IMR-90 (cell line): ENCODE measurements around the gene RPS8. TPM values are rescaled to one million over a fixed set of nuclear protein-coding genes. Genes with fewer than 3 reads are reported as not detected.
A peak's percentile ranks its signal among the peaks of the same experiment; 100 is the strongest.

Source experiments
- ATAC-seq: fragments of 200-7000 bp; cut with Tn5 transposase; 2 replicates; pipeline ENCODE4 v1.9.1; 2020; ENCODE audit warnings: low read depth, mild to moderate bottlenecking, moderate library complexity
- BruUV-seq: library from RNA; stranded (reverse); fragments of 400-500 nt; replicated peaks from 2 replicates; lab custom pipeline; 2021; lab: Mats Ljungman, UMichigan
- CTCF ChIA-PET: fragments of 300-600 bp; formaldehyde crosslinking; extraction: SDS; loops from one replicate; lab custom pipeline; 2021; ENCODE audit warnings: antibody characterized with exemption; lab: Yijun Ruan, JAX
- POLR2A ChIA-PET: fragments of 300-600 bp; sonication (Branson Sonifier 250); formaldehyde crosslinking; loops from one replicate; lab custom pipeline; 2022; ENCODE audit warnings: antibody characterized with exemption; ENCODE audit not compliant: unreplicated experiment; lab: Charles Lee
- DNase-seq: peaks from one replicate; pipeline ENCODE4 v3.0.0; 2013
- H2AFZ ChIP-seq: replicated peaks from 2 replicates; pipeline ENCODE3; 2013; ENCODE audit warnings: low read length, mild to moderate bottlenecking; ENCODE audit not compliant: poor library complexity
- H2AK5ac ChIP-seq: 2 replicates; pipeline ENCODE4 v1.6.1; 2013; ENCODE audit warnings: low read depth, low read length, inconsistent platforms
- H2AK9ac ChIP-seq: replicated peaks from 2 replicates; pipeline ENCODE3; 2013; ENCODE audit warnings: mild to moderate bottlenecking, low read depth, low read length, moderate library complexity; ENCODE audit not compliant: poor library complexity
- H2BK120ac ChIP-seq: 2 replicates; pipeline ENCODE4 v1.6.1; 2013; ENCODE audit warnings: low read depth, low read length, inconsistent platforms
- H2BK15ac ChIP-seq: 3 replicates; pipeline ENCODE4 v1.6.1; 2013; ENCODE audit warnings: low read depth, low read length, inconsistent platforms
- H2BK20ac ChIP-seq: 2 replicates; pipeline ENCODE4 v1.6.1; 2013; ENCODE audit warnings: low read depth, mild to moderate bottlenecking, inconsistent platforms, low read length, moderate library complexity
- H2BK5ac ChIP-seq: 2 replicates; pipeline ENCODE4 v1.6.1; 2013; ENCODE audit warnings: mild to moderate bottlenecking, low read depth, low read length, inconsistent platforms; ENCODE audit not compliant: poor library complexity, severe bottlenecking
- H3K14ac ChIP-seq: replicated peaks from 2 replicates; pipeline ENCODE4 v1.6.1; 2013; ENCODE audit warnings: low read depth, low read length, inconsistent platforms
- H3K18ac ChIP-seq: 2 replicates; pipeline ENCODE4 v1.6.1; 2013; ENCODE audit warnings: low read depth, low read length, control low read depth
- H3K23ac ChIP-seq: 2 replicates; pipeline ENCODE4 v1.6.1; 2013; ENCODE audit warnings: low read depth, low read length, inconsistent platforms
- H3K27ac ChIP-seq: 2 replicates; pipeline ENCODE4 v1.5.1; 2013; ENCODE audit warnings: mild to moderate bottlenecking, control low read depth, low read length; ENCODE audit not compliant: insufficient read depth
- H3K27me3 ChIP-seq: 2 replicates; pipeline ENCODE4 v1.6.1; 2013; ENCODE audit warnings: low read length; ENCODE audit not compliant: control insufficient read depth, insufficient read depth
- H3K36me3 ChIP-seq: 2 replicates; pipeline ENCODE4 v1.6.1; 2013; ENCODE audit warnings: low read length, mixed read lengths; ENCODE audit not compliant: control insufficient read depth, insufficient read depth
- H3K4ac ChIP-seq: 2 replicates; pipeline ENCODE4 v1.6.1; 2013; ENCODE audit warnings: low read depth, low read length, inconsistent platforms
- H3K4me1 ChIP-seq: 2 replicates; pipeline ENCODE4 v1.6.1; 2013; ENCODE audit warnings: low read length, mixed read lengths; ENCODE audit not compliant: control insufficient read depth, insufficient read depth
- H3K4me2 ChIP-seq: 2 replicates; pipeline ENCODE4 v1.6.1; 2013; ENCODE audit warnings: low read depth, mild to moderate bottlenecking, control low read depth, low read length, moderate library complexity
- H3K4me3 ChIP-seq: 2 replicates; pipeline ENCODE4 v1.5.1; 2013; ENCODE audit warnings: low read depth, mild to moderate bottlenecking, control low read depth, low read length, moderate library complexity; ENCODE audit not compliant: insufficient read depth
- H3K56ac ChIP-seq: 2 replicates; pipeline ENCODE4 v1.6.1; 2013; ENCODE audit warnings: low read length, inconsistent platforms; ENCODE audit not compliant: insufficient read depth; ENCODE audit errors: extremely low read depth
- H3K79me1 ChIP-seq, 2 experiments: 2 replicates each; pipeline ENCODE4 v1.6.1; 2013; ENCODE audit warnings: low read length in 2 of 2, inconsistent platforms in 1 of 2, low read depth in 1 of 2
- H3K9ac ChIP-seq: 2 replicates; pipeline ENCODE4 v1.6.1; 2013; ENCODE audit warnings: low read depth, low read length, control low read depth
- H3K9me1 ChIP-seq: 2 replicates; pipeline ENCODE4 v1.6.1; 2013; ENCODE audit warnings: low read length, inconsistent platforms; ENCODE audit not compliant: insufficient read depth
- H3K9me3 ChIP-seq: 2 replicates; pipeline ENCODE4 v1.6.1; 2013; ENCODE audit warnings: low read length; ENCODE audit not compliant: control insufficient read depth, insufficient read depth
- H4K20me1 ChIP-seq: 2 replicates; pipeline ENCODE4 v1.6.1; 2013; ENCODE audit warnings: low read length, inconsistent platforms; ENCODE audit not compliant: insufficient read depth
- H4K5ac ChIP-seq: 2 replicates; pipeline ENCODE4 v1.6.1; 2013; ENCODE audit warnings: mild to moderate bottlenecking, low read depth, low read length, control low read depth
- H4K8ac ChIP-seq, 2 experiments: 2 replicates each; pipeline ENCODE4 v1.6.1; 2013; ENCODE audit warnings: low read depth in 2 of 2, low read length in 2 of 2, control low read depth in 1 of 2, inconsistent platforms in 1 of 2
- H4K91ac ChIP-seq: 2 replicates; pipeline ENCODE4 v1.6.1; 2013; ENCODE audit warnings: low read depth, low read length, inconsistent platforms; ENCODE audit not compliant: insufficient read depth
- BHLHE40 ChIP-seq: fragments of 150-350 bp; IDR thresholded peaks from 2 replicates; pipeline ENCODE4 v1.6.1; 2016; ENCODE audit warnings: mild to moderate bottlenecking, low read depth, low read length
- CHD1 ChIP-seq: IDR thresholded peaks from 2 replicates; pipeline ENCODE4 v1.6.1; 2012; ENCODE audit warnings: low read depth, low read length, improper control_type of control experiment
- CTCF ChIP-seq: conservative IDR thresholded peaks from 2 replicates; pipeline ENCODE4 v1.5.1; 2012; ENCODE audit warnings: mild to moderate bottlenecking, low read depth, low read length, improper control_type of control experiment
- ELK1 ChIP-seq: fragments of 150-350 bp; IDR thresholded peaks from 2 replicates; pipeline ENCODE4 v1.6.1; 2016; ENCODE audit warnings: low read depth, mild to moderate bottlenecking, low read length, moderate library complexity, borderline replicate concordance
- FOS ChIP-seq: fragments of 150-350 bp; IDR thresholded peaks from 2 replicates; pipeline ENCODE4 v1.6.1; 2016; ENCODE audit warnings: low read depth, low read length
- MAFK ChIP-seq: IDR thresholded peaks from 2 replicates; pipeline ENCODE4 v1.6.1; 2012; ENCODE audit warnings: low read depth, low read length, improper control_type of control experiment
- NFE2L2 ChIP-seq: fragments of 150-350 bp; IDR thresholded peaks from 2 replicates; pipeline ENCODE4 v1.6.1; 2016; ENCODE audit warnings: low read depth, mild to moderate bottlenecking, low read length
- POLR2A ChIP-seq: IDR thresholded peaks from 2 replicates; pipeline ENCODE4 v1.6.1; 2012; ENCODE audit warnings: mild to moderate bottlenecking, low read depth, low read length
- RAD21 ChIP-seq: IDR thresholded peaks from 2 replicates; pipeline ENCODE4 v1.6.1; 2012; ENCODE audit warnings: low read length, improper control_type of control experiment
- RCOR1 ChIP-seq: IDR thresholded peaks from 2 replicates; pipeline ENCODE4 v1.6.1; 2012; ENCODE audit warnings: mild to moderate bottlenecking, low read length, improper control_type of control experiment; ENCODE audit not compliant: insufficient replicate concordance
- RFX5 ChIP-seq: IDR thresholded peaks from 2 replicates; pipeline ENCODE4 v1.8.0; 2012; ENCODE audit warnings: low read depth, mild to moderate bottlenecking, low read length, moderate library complexity
- SMC3 ChIP-seq: fragments of 150-350 bp; IDR thresholded peaks from 2 replicates; pipeline ENCODE4 v1.6.1; 2016; ENCODE audit warnings: low read depth, mild to moderate bottlenecking, antibody characterized with exemption, low read length, moderate library complexity
- WGBS, 2 experiments: methylation state at CpG; one replicate each; pipeline versions ENCODE4 v1.1.5 to v1.1.7; 2013; ENCODE audit warnings: missing lambda C conversion rate in 2 of 2; ENCODE audit not compliant: insufficient read length in 1 of 2; ENCODE audit errors: extremely low coverage in 2 of 2; 5-methylcytosine and 5-hydroxymethylcytosine counted together
- dilution Hi-C: fragments of 300-500 bp; cut with HindIII; formaldehyde crosslinking; loops from one replicate; pipeline ENCODE4 v1.14.3; 2018; ENCODE audit warnings: low sequenced_read_pairs; ENCODE audit not compliant: unreplicated experiment
- in situ Hi-C: fragments of 300-500 bp; cut with MboI; formaldehyde crosslinking; loops from 3 replicates; pipeline ENCODE4 v1.14.3; 2019; ENCODE audit warnings: low sequenced_read_pairs, inconsistent platforms, mixed read lengths
- intact Hi-C: fragments of 100-400 bp; cut with micrococcal nuclease; formaldehyde crosslinking; loops from 2 replicates; pipeline ENCODE4 v1.10.0; 2022
- polyA plus RNA-seq, 3 experiments: library from polyadenylated mRNA; depleted of rRNA; stranded (reverse); fragments of >200 nt; gene quantifications; 2 replicates each; pipeline ENCODE4 v1.2.3, GENCODE V29; 2012; ENCODE audit warnings: low replicate concordance in 1 of 3
- total RNA-seq: library from RNA; depleted of rRNA; stranded (reverse); fragments of >200 nt; gene quantifications from 2 replicates; pipeline ENCODE4 v1.2.3, GENCODE V29; 2012
- TF ChIP-seq, protein P1 (sequence below): fragments of 150-350 bp; IDR thresholded peaks from 2 replicates; pipeline ENCODE4 v1.6.1; 2017; ENCODE audit warnings: mild to moderate bottlenecking, antibody characterized with exemption, low read length, low read depth

Gene RPS8
- total and polyA plus RNA-seq, 2 of the 4 experiments (the other 2 are of a cell fraction), result 2,171 to 2,255 TPM

DNA sequence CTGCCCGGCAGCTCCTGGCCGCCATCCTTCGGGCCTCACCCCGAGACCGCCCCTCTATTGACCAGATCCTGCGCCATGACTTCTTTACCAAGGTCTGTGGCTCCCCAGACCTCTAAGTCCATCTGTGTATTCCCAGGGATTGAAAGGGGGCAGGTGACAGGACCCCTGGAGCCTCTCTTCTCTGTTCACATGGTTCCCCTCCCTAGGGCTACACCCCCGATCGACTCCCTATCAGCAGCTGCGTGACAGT lies 27.6 kb downstream of the RPS8 start (continued):
- no peak for TF ChIP-seq CTCF
- TF ChIP-seq RCOR1, result no peak

GRCh38 chr1:44803312-44804095 lies 28.2 kb downstream of the RPS8 start:
- H2AFZ ChIP-seq, result no peak overlapping the region
- H3K4me2 ChIP-seq, result no peak overlapping the region
- intact Hi-C loops (loop anchor here (10.0 kb wide), 1 partner anchor 501 kb away; no protein-coding TSS in a partner anchor), dilution Hi-C loops (no loop called here), in situ Hi-C loops (no loop called here)
- no peak for DNase-seq
- H3K9me1 ChIP-seq, result peaks cover 12% of the 10 kb centered on the region
- H2BK120ac ChIP-seq, result no peak overlapping the region
- no peak overlapping the region for H3K4me3 ChIP-seq
- no peak overlapping the region for H3K27ac ChIP-seq
- WGBS, 2 experiments, result no CpG with 5 or more reads among the region's 13 CpGs
- H3K4me1 ChIP-seq, result peaks cover 27% of the 10 kb centered on the region
- no peak overlapping the region for H2AK5ac ChIP-seq
- ATAC-seq, result no peak
- peak overlapping the region; percentile 56 for H3K23ac ChIP-seq
- H2BK15ac ChIP-seq, result no peak overlapping the region
- no peaks in the 10 kb centered on the region for H3K27me3 ChIP-seq
- no peak overlapping the region for H3K18ac ChIP-seq
- no peak overlapping the region for H4K5ac ChIP-seq
- POLR2A ChIA-PET, result no interaction called here
- no TSS peak for BruUV-seq
- H3K9ac ChIP-seq, result no peak overlapping the region
- H3K79me1 ChIP-seq, result peaks cover 15 to 45% of the 10 kb centered on the region in 2 experiments
- H4K8ac ChIP-seq, result no peak overlapping the region
- H3K4ac ChIP-seq, result peak overlapping the region; percentile 65
- no peak overlapping the region for H3K14ac ChIP-seq
- peaks cover 37% of the 10 kb centered on the region for H3K36me3 ChIP-seq
- peaks cover 29% of the 10 kb centered on the region for H4K20me1 ChIP-seq
- no peak overlapping the region for H3K56ac ChIP-seq
- H2BK5ac ChIP-seq, result no peak overlapping the region
- no peak overlapping the region for H2BK20ac ChIP-seq
- H4K91ac ChIP-seq, result no peak overlapping the region
- no peaks in the 10 kb centered on the region for H3K9me3 ChIP-seq
- CTCF ChIA-PET, result interaction anchor here (0.6 kb wide), 1 partner anchor 15 kb away, joined by 4 read pairs; no protein-coding TSS in a partner anchor
- peak overlapping the region; percentile 23 for H2AK9ac ChIP-seq
- TF ChIP-seq SMC3 (no peak), BHLHE40 (no peak), RAD21 (no peak), ELK1 (no peak), NFE2L2 (no peak), RCOR1 (no peak), MAFK (no peak), RFX5 (no peak), POLR2A (no peak), CHD1 (no peak), FOS (no peak)
- TF ChIP-seq, protein P1, sequence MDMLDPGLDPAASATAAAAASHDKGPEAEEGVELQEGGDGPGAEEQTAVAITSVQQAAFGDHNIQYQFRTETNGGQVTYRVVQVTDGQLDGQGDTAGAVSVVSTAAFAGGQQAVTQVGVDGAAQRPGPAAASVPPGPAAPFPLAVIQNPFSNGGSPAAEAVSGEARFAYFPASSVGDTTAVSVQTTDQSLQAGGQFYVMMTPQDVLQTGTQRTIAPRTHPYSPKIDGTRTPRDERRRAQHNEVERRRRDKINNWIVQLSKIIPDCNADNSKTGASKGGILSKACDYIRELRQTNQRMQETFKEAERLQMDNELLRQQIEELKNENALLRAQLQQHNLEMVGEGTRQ, result no peak
